HL-60 (cell line): Measurements from ENCODE around the gene RHBDD3.

Experiments used
- DNase-seq, 2 experiments: peaks; one replicate each; pipeline ENCODE4 v3.0.0-alpha.2; 2010 to 2020; ENCODE audit warnings: low read depth in 1 of 2, low spot score in 1 of 2
- H3K27ac ChIP-seq: fragments of 250-450 bp; sonication (Bioruptor Pico); replicated peaks from 2 replicates; pipeline ENCODE4 v1.5.1; 2020; ENCODE audit warnings: mild to moderate bottlenecking, moderate library complexity
- H3K27me3 ChIP-seq: fragments of 250-450 bp; sonication (Bioruptor Pico); 2 replicates; pipeline ENCODE4 v1.5.1; 2021; ENCODE audit warnings: mild to moderate bottlenecking, moderate library complexity; ENCODE audit not compliant: insufficient read depth, poor library complexity, severe bottlenecking
- H3K4me3 ChIP-seq: replicated peaks from 2 replicates; pipeline ENCODE4 v1.5.1; 2011; ENCODE audit warnings: mild to moderate bottlenecking, control low read depth, low read length; ENCODE audit not compliant: insufficient read depth
- GABPA ChIP-seq: IDR thresholded peaks from 2 replicates; pipeline ENCODE4 v1.6.1; 2012; ENCODE audit warnings: low read depth
- POLR2AphosphoS5 ChIP-seq: IDR thresholded peaks from 2 replicates; pipeline ENCODE4 v1.6.1; 2012; ENCODE audit warnings: low read depth
- SPI1 ChIP-seq: IDR thresholded peaks from 2 replicates; pipeline ENCODE4 v1.6.1; 2012; ENCODE audit warnings: low read depth, mild to moderate bottlenecking, borderline replicate concordance
- TF ChIP-seq, protein P1 (sequence below): IDR thresholded peaks from 2 replicates; pipeline ENCODE4 v1.6.1; 2012; ENCODE audit warnings: low read depth; ENCODE audit not compliant: insufficient replicate concordance
- TF ChIP-seq, protein P2 (sequence below): IDR thresholded peaks from one replicate; pipeline ENCODE4 v1.5.1; 2011; ENCODE audit warnings: low read length, control low read depth, inconsistent platforms; ENCODE audit not compliant: insufficient read depth

The RHBDD3 gene

DNA sequence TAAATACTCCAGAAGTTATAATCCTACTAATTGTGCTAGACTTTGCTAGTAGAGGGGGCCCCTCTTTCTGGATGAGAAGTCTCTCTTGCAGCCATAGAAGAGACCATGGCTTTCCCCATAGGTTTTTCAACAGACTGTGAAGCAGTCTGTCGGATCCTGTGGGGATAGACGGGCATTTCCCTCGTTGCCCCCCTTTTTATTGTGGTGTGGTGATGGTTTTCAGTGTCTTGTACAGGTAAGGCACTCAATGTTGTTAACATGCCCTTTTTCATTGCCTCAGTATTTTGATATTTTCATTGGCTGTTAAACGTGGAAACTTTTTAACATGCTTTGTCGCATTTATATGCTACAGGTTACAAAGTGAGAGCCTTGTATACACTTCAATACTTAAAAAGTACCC lies 22.3 kb upstream of the RHBDD3 start:
- Histone ChIP-seq H3K27me3 (no peaks in the 10 kb centered on the region), H3K27ac (no peak overlapping the region), H3K4me3 (no peak overlapping the region)
- TF ChIP-seq GABPA (no peak), SPI1 (no peak), POLR2AphosphoS5 (no peak)
- TF ChIP-seq, protein P1, sequence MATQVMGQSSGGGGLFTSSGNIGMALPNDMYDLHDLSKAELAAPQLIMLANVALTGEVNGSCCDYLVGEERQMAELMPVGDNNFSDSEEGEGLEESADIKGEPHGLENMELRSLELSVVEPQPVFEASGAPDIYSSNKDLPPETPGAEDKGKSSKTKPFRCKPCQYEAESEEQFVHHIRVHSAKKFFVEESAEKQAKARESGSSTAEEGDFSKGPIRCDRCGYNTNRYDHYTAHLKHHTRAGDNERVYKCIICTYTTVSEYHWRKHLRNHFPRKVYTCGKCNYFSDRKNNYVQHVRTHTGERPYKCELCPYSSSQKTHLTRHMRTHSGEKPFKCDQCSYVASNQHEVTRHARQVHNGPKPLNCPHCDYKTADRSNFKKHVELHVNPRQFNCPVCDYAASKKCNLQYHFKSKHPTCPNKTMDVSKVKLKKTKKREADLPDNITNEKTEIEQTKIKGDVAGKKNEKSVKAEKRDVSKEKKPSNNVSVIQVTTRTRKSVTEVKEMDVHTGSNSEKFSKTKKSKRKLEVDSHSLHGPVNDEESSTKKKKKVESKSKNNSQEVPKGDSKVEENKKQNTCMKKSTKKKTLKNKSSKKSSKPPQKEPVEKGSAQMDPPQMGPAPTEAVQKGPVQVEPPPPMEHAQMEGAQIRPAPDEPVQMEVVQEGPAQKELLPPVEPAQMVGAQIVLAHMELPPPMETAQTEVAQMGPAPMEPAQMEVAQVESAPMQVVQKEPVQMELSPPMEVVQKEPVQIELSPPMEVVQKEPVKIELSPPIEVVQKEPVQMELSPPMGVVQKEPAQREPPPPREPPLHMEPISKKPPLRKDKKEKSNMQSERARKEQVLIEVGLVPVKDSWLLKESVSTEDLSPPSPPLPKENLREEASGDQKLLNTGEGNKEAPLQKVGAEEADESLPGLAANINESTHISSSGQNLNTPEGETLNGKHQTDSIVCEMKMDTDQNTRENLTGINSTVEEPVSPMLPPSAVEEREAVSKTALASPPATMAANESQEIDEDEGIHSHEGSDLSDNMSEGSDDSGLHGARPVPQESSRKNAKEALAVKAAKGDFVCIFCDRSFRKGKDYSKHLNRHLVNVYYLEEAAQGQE = no peak
- TF ChIP-seq, protein P2, sequence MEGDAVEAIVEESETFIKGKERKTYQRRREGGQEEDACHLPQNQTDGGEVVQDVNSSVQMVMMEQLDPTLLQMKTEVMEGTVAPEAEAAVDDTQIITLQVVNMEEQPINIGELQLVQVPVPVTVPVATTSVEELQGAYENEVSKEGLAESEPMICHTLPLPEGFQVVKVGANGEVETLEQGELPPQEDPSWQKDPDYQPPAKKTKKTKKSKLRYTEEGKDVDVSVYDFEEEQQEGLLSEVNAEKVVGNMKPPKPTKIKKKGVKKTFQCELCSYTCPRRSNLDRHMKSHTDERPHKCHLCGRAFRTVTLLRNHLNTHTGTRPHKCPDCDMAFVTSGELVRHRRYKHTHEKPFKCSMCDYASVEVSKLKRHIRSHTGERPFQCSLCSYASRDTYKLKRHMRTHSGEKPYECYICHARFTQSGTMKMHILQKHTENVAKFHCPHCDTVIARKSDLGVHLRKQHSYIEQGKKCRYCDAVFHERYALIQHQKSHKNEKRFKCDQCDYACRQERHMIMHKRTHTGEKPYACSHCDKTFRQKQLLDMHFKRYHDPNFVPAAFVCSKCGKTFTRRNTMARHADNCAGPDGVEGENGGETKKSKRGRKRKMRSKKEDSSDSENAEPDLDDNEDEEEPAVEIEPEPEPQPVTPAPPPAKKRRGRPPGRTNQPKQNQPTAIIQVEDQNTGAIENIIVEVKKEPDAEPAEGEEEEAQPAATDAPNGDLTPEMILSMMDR = no peak
- DNase-seq = no peak

DNA sequence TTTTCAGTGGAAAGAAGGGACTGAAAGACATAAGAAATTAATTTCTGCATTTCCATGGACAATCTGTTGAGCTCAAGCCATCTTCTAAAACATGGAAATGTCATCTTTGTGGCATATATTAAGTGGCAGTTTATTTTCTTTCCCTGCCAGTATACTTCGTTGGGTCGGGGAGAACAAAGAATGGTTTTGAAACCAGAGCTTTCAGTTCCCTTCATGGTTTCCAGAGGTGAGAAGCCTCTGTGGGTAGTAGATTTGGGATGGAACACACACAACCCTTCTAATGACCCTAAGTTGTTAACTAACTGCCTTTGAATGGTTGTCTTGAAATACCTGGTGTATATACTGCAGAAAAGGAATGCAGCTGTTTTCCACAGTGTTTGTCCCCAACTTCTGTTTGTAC lies 21.1 kb upstream of the RHBDD3 start:
- H3K27me3 ChIP-seq = no peaks in the 10 kb centered on the region
- no peak for DNase-seq
- TF ChIP-seq POLR2AphosphoS5 (no peak), GABPA (no peak), SPI1 (no peak)
- TF ChIP-seq, protein P2 = no peak
- TF ChIP-seq, protein P1 = no peak
- H3K27ac ChIP-seq = no peak overlapping the region
- H3K4me3 ChIP-seq = no peak overlapping the region

DNA sequence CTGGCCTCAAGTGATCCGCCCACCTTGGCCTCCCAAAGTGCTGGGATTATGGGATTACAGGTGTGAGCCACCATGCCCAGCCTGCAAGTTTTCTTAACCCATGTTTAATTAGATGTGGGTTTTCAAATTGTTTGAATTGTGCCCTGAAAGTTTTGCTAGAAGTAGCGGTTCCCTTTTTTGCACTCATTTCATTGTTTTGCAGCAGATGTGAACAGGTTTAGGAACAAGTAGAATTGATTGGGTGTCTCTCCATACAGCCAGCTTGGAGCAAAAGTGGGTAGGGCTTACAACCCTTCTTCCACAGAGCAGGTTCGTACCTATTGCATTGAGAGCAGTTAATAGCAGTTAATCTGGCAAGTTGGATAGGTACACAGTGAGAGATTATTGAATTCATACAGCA lies 16.4 kb upstream of the RHBDD3 start:
- H3K4me3 ChIP-seq = no peak overlapping the region
- H3K27ac ChIP-seq = no peak overlapping the region
- no peak for TF ChIP-seq POLR2AphosphoS5
- TF ChIP-seq, protein P1 = no peak
- TF ChIP-seq, protein P2 = no peak
- TF ChIP-seq SPI1 = no peak
- no peak for TF ChIP-seq GABPA
- H3K27me3 ChIP-seq = no peaks in the 10 kb centered on the region
- no peak for DNase-seq
